ENCODE measurements around the gene LY86. TPM values are rescaled to one million over a fixed set of nuclear protein-coding genes. Genes with fewer than 3 reads are reported as not detected.

Gene LY86
- total and polyA plus RNA-seq, 9 of the 15 experiments (the other 6 are each of a cell fraction or from before 2014, with no cell fraction given) = 0.08 to 0.20 TPM; not detected in 7

- Histone ChIP-seq H3K4me1 (replicated peaks in 1 of 2; ENCODE audit: control insufficient read depth in 2 of 2, insufficient read depth in 2 of 2, low read length in 2 of 2) (peaks cover 42 to 64% of the 10 kb centered on the region in 2 experiments), H3K4me3 (no peak overlapping the region), H3K9me1 (ENCODE audit: control insufficient read depth, insufficient read depth, low read length) (no peaks in the 10 kb centered on the region), H3K36me3 (ENCODE audit: control insufficient read depth, insufficient read depth, low read length) (no peaks in the 10 kb centered on the region; the same call in 2 of the 3 replicates), H3K4me2 (ENCODE audit: insufficient read depth, low read length) (no peak overlapping the region), H4K20me1 (replicated peaks; ENCODE audit: control insufficient read depth, insufficient read depth, low read length) (no peaks in the 10 kb centered on the region), H3K9me3 (replicated peaks; ENCODE audit: control insufficient read depth, insufficient read depth, low read depth, low read length) (0 out of 2 replicates have a peak, but pooled peaks cover under 1% of the 10 kb centered on the region), H3K9ac (ENCODE audit: insufficient read depth in 1 of 2, low read depth in 2 of 2, low read length in 2 of 2) (no peak overlapping the region; a peak in 1 of 4 replicates), H3K27me3 (ENCODE audit: control insufficient read depth in 2 of 2, insufficient read depth in 2 of 2, low read length in 2 of 2) (no peaks in the 10 kb centered on the region; a peak in 1 of 5 replicates), H3K27ac (ENCODE audit: extremely low read depth, low read depth, low read length) (no peak overlapping the region; the same call in 2 of the 3 replicates), H2AFZ (ENCODE audit: low read depth, low read length) (peak overlapping the region; percentile 87), H3K79me2 (ENCODE audit: control insufficient read depth, insufficient read depth, low read length) (no peaks in the 10 kb centered on the region)
- WGBS (ENCODE audit: insufficient coverage, low coverage, missing lambda C conversion rate) = 20% methylated on average over 9 of the region's 9 CpGs
- intact Hi-C loops (cut with micrococcal nuclease) = loop anchor here (1.0 kb wide), 1 partner anchor 20 kb away; no protein-coding TSS in a partner anchor
- ChIA-PET POLR2A (interaction anchor here (0.6 to 1.4 kb wide), 7 partner anchors 11 to 581 kb away, joined by 3 to 6 read pairs (median 4); no protein-coding TSS in a partner anchor), CTCF (ENCODE audit: low intra/inter-chr PET ratio) (interaction anchor here (0.6 to 1.8 kb wide), 4 partner anchors 20 to 547 kb away, joined by 3 to 4 read pairs (median 4); no protein-coding TSS in a partner anchor)
- in situ Hi-C loops (cut with MboI) = loop anchor here (25.0 kb wide), 1 partner anchor 540 kb away; no protein-coding TSS in a partner anchor
- FAIRE-seq (peak; percentile 85), DNase-seq (ENCODE audit: extremely low read depth in 1 of 4, low spot score in 3 of 4) (peak; percentile 73 to 94 (median 78)), ATAC-seq (peak; percentile 62)
- no TSS peak for BruUV-seq (replicated peaks)
- TF ChIP-seq DPF2 (IDR thresholded peaks at IDR 0.05) (0 out of 2 replicates have a peak, but pooled peaks have one; percentile 15), UBTF (IDR thresholded peaks at IDR 0.05; ENCODE audit: borderline replicate concordance in 1 of 2, low read depth in 2 of 2, low read length in 2 of 2) (0 out of 4 replicates have a peak, but pooled peaks of 1 of the 2 experiments have one; percentile 38), KLF1 (tag; IDR thresholded peaks at IDR 0.05) (no peak), CBX5 (IDR thresholded peaks at IDR 0.05; ENCODE audit: borderline replicate concordance, low read depth) (no peak), SMC3 (conservative IDR thresholded peaks at IDR 0.05; ENCODE audit: insufficient read depth, low read depth, low read length) (peak; percentile 85), MEF2D (tag; conservative IDR thresholded peaks at IDR 0.05; ENCODE audit: low read depth) (no peak), E2F6 (IDR thresholded peaks at IDR 0.05; ENCODE audit: borderline replicate concordance in 1 of 2, extremely low read depth in 1 of 2, insufficient read depth in 1 of 2, insufficient read length in 1 of 2, low read depth in 1 of 2, low read length in 1 of 2, poor library complexity in 1 of 2, severe bottlenecking in 1 of 2) (peak in 1 of 2 experiments; percentile 57), MYC (IDR thresholded peaks at IDR 0.05; ENCODE audit: low read depth, low read length) (0 out of 2 replicates have a peak, but pooled peaks have one; percentile 29), MYC (CRISPR knock-in tag; IDR thresholded peaks at IDR 0.05; ENCODE audit: borderline replicate concordance, low read depth) (no peak), ZNF785 (CRISPR knock-in tag; IDR thresholded peaks at IDR 0.05) (no peak), CREB5 (CRISPR knock-in tag; IDR thresholded peaks at IDR 0.05) (no peak), ETS1 (conservative IDR thresholded peaks at IDR 0.05; ENCODE audit: control insufficient read depth, low read depth, low read length) (no peak), KAT7 (CRISPR knock-in tag; IDR thresholded peaks at IDR 0.05; ENCODE audit: borderline replicate concordance) (peak; percentile 21; the same call in 1 of the 2 replicates), FOXJ2 (tag; IDR thresholded peaks at IDR 0.05) (no peak)
These were observed 108.5 kb downstream of the LY86 start for GRCh38 chr6:6696867-6697531.
